Suprapubic skin (tissue), 3 donors: ENCODE data around the gene NUBP1.

Experiments used
- EP300 ChIP-seq: sonication (generic); formaldehyde crosslinking; IDR thresholded peaks from one replicate; pipeline ENCODE4 v1.6.1; 2017; ENCODE audit warnings: antibody characterized with exemption
- POLR2A ChIP-seq, 2 donors: fragments of 450-650 bp; IDR thresholded peaks; one replicate each; pipeline ENCODE4 v1.6.1; 2017; ENCODE audit warnings: antibody characterized with exemption in 2 of 2, mild to moderate bottlenecking in 2 of 2, moderate library complexity in 2 of 2
- TF ChIP-seq, protein P1 (sequence below), 2 donors: fragments of 200-600 bp in 1 of 2; fragments of 450-650 bp in 1 of 2; sonication (generic) in 1 of 2; IDR thresholded peaks; one replicate each; pipeline ENCODE4 v1.5.1; 2016 to 2019; ENCODE audit warnings: antibody characterized with exemption in 2 of 2, mild to moderate bottlenecking in 1 of 2, moderate library complexity in 1 of 2

- TF ChIP-seq POLR2A (IDR thresholded peaks at IDR 0.05), result no peak
- no peak for TF ChIP-seq EP300
- TF ChIP-seq, protein P1, sequence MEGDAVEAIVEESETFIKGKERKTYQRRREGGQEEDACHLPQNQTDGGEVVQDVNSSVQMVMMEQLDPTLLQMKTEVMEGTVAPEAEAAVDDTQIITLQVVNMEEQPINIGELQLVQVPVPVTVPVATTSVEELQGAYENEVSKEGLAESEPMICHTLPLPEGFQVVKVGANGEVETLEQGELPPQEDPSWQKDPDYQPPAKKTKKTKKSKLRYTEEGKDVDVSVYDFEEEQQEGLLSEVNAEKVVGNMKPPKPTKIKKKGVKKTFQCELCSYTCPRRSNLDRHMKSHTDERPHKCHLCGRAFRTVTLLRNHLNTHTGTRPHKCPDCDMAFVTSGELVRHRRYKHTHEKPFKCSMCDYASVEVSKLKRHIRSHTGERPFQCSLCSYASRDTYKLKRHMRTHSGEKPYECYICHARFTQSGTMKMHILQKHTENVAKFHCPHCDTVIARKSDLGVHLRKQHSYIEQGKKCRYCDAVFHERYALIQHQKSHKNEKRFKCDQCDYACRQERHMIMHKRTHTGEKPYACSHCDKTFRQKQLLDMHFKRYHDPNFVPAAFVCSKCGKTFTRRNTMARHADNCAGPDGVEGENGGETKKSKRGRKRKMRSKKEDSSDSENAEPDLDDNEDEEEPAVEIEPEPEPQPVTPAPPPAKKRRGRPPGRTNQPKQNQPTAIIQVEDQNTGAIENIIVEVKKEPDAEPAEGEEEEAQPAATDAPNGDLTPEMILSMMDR (IDR thresholded peaks at IDR 0.05), result no peak
Measured at GRCh38 chr16:10753670-10754069, 10.0 kb downstream of the NUBP1 start.
